Gastrocnemius medialis (tissue), 4 donors: ENCODE data around the gene COASY.

Experiments used
- CTCF ChIP-seq, 5 experiments: fragments of 450-650 bp in 3 of 5; fragments of 200-600 bp in 2 of 5; sonication (generic) in 2 of 5; IDR thresholded peaks in 4 of 5; conservative IDR thresholded peaks in 1 of 5; 1 replicate in 4 of 5; 2 replicates in 1 of 5; pipeline ENCODE4 v1.5.1; 2016 to 2019; ENCODE audit warnings: antibody characterized with exemption in 5 of 5, mild to moderate bottlenecking in 3 of 5, moderate library complexity in 3 of 5
- POLR2A ChIP-seq, 2 donors: fragments of 450-650 bp; IDR thresholded peaks; one replicate each; pipeline ENCODE4 v1.6.1; 2017; ENCODE audit warnings: antibody characterized with exemption in 2 of 2, mild to moderate bottlenecking in 2 of 2, moderate library complexity in 2 of 2

- TF ChIP-seq CTCF (IDR thresholded peaks at IDR 0.05 in 4 of 5, conservative IDR thresholded peaks at IDR 0.05 in 1 of 5) (no peak), POLR2A (IDR thresholded peaks at IDR 0.05) (no peak)
Measured at GRCh38 chr17:42537826-42538451, 24.0 kb upstream of the COASY start.
